CD4-positive, alpha-beta T cell treated with Interferon alpha-2 for 1 hour (primary cell): ENCODE data around the gene TPCN1.

Experiments used
- DNase-seq, 2 donors: peaks; one replicate each; pipeline ENCODE4 v3.0.0-alpha.2; 2020 to 2022

Gene TPCN1

DNA sequence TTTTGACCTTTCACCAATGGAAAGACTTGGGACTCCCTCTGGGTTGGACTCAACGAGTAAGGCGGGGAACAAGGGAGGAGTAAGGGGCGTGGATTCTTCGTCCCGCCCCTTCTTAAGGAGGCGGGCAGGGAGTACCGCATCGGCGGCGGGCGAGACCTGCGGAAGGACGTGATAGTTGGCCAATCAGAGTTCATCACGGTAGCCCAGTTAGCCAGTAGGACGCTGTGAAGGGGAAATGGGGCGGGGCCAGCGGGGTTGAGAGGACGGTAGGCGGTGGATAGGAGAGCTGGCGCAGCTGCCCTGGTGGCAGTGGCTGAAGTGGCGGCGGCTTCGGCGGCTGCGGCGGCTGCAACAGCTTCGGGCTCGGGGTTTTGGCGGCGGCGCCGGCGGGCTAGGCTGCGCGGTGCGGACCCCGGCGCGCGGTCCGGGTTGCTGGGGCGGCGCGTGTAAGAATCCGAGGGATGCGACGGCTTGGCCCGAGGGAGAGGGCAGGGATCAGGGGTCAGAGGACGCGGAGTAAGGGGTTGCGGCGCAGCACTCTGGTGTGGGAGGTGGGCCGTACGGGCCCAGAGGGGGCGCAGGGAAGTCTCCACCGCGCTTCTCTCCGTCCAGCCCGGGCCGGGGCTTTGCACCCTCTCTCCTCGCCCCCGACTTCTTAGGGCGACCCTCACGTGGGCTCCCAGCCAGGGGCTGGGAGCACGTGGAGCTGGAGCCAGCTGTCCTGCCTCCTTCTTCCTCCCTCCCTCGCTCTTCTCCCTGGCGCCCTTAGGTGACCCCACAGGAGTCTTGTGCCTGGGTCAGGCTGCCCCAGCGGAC is at the start of gene TPCN1:
TPCN1 (plus strand) TSS at position 284 of the 816 bp plus-strand sequence. CDS start 5,389 bp downstream, outside the sequence.
- peak; percentile 100 for DNase-seq

DNA sequence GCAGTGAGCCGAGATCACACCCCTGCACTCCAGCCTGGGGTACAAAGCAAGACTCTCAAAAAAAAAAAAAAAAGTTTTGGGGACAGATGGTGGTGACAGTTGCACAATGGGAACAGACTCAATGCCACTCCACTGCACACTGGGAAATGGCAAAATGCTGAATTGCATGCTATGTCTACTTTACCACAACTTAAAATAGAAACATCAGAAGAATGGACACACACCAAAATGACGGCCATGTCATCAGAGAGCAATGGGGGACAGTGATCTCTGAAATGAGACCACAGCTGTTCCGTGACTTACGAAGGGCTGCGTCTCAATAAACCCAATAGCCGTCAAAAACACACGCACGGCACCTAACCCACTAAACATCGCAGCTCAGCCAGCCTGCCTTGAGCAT is 49.7 kb upstream of the TPCN1 start:
- DNase-seq, result no peak

DNA sequence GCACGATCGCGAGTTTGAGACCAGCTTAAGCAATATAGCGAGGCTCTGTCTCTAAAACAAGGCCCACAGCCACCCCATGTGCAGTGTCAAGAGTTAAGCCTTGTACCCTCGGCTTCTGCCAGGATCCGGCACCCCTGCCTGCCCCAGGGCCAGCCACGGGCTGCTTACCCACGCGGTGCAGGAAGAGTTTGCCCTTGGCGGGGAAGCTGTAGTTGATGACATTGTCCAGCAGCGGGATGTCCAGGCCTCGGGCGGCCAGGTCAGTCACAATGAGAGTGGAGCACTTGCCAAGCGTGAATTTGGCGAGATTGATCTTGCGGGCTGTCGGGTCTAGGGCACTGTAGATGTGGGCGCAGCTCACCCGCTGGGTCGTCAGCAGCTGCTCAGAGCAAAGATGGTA is 49.1 kb upstream of the TPCN1 start:
- DNase-seq, result no peak

DNA sequence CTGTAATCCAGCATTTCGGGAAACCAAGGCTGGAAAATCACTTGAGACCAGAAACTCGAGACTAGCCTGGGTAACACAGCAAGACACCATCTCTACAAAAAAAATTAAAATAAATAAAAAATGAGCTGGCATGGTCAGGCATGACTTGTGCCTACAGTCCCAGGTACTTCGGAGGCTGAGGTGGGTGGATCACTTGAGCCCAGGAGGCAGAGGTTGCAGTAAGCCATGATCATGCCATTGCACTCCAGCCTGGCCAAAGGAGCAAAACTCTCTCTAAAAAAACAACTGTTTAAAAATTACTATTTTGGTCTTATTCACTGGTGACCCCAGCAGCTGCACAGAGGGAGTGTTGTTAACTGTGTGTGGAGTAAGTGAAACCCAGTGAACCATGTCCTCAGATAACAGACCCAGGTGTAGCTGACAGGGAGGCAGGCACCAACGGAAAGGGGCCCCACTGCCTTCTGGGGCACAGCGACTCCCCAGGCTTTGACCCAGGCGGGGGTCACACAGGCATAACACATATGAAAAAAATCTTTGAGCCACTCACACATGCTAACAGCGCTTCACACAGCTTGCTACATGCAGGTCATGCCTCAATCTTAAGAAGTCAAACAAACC is 48.1 kb upstream of the TPCN1 start:
- no peak for DNase-seq

DNA sequence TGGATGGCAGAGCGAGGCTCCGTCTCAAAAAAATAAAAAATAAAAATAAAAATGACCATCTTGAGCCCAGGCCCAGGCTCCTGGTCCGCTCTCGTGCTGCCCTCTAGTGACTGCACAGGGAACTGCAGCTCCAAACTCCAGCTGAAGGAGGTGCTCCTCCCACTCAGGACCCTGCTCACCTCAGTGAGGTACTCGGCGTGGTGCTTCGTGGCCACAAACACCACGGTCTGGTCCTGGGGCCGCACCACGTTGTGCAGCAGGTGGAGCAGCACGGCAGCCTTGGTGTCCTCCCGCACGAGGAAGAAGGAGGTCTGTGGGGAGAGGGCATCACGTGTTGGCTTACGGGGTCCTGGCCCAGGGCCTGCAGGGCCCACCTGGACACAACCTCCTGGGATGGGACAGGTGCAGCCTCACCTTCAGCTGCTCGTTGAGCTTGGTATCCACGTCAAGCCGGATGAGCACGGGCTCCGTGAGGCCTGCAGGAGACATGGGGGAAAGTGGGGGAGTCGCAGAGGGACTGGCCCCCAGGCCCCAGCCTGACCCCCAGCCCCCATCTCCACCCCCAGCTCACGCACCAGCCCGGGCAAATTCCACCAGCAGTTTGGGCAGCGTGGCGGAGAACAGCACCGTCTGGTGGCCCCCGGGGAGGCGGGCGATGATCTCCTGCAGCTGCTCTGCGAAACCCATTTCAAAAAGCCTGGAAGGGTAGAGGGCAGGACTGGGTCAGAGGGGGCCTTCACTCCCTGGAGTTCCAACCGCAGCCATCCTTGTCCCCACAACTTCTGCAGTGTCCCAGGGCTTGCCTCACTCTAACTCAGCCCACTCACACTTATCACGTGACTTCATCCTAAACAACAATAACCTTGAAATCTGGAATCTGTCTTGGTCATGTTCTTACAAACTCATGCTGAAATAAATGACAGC is 46.5 kb upstream of the TPCN1 start:
- DNase-seq, result peak; percentile 68 to 80

DNA sequence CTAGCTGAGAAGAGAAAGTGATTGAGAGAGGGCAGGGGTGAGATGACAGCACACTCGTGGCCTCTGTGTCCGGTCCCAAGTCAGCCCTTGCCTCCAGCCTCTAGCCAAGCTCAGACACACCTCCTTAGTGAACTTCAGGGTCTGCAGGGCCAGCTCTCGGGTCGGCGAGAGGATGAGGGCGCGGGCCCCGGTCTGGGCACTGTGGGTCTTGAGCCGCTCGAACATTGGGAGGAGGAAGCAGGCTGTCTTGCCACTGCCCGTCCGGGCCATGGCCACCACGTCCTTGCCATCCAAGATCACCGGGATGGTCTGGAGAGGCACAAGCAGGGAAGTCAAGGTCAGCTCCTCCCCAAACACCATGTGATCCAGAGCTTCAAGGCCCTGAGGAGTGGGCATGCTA is 42.2 kb upstream of the TPCN1 start:
- DNase-seq, result no peak

DNA sequence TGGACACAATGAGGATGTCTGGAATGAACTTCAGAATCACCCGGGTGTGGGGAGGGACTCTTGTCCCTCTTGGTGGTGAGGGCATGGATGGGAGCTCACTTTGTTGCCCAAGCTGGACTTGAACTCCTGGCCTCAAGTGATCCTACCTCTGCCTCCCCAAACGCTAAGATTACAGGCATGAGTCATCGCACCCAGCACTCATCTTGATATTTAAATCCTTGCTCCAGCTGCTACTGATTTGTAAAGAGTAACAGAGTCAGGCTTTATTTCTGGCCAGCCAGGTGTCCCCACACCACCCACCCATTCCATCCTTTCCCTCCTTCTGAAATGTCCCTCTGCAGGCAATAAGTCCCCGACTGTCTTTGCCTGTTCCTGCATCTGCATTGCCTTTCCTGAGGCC is 40.9 kb upstream of the TPCN1 start:
- DNase-seq, result no peak

DNA sequence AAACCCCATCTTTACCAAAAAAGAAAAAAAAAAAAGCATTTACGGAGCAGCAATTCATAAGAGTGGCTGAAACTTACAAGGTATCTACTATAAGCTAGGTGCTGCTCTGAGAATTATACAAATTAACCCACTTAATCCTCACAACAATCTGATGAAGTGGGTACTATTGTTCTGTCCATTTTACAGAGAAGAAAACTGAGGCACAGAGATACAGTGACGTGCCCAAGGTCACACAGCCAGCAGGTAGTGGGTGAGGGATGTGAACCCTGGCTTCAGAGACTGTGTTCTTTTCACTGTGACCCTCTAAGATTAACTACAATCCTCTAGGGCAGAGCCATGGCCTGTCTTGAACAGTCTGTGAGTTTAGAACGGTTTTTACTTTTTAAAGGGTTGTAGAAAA is 39.3 kb upstream of the TPCN1 start:
- no peak for DNase-seq

DNA sequence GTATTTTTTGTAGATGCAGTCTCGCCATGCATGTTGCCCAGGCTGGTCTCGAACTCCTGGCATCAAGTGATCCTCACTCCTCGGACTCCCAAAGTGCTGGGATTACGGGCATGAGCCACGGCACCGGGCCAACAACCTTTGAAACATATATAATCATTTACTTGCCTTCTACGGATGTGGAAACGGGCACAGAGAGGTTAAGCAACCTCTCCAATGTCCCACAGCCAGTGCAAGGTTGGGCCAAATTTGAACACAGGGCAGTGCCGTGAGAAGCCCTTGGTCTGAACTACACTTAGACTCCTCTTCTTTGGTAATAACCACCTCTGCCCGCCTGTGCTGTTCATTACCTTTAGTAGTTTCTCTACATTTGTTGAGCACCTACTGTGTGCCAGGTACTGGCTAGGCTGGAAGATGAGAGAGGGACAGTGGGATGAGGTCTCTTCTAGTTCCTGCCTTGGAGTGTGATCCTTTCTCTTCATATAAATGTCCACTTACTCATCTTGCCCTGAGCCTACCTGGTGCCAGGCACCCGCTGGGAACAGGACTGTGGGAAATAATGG is 38.2 kb upstream of the TPCN1 start:
- no peak for DNase-seq

DNA sequence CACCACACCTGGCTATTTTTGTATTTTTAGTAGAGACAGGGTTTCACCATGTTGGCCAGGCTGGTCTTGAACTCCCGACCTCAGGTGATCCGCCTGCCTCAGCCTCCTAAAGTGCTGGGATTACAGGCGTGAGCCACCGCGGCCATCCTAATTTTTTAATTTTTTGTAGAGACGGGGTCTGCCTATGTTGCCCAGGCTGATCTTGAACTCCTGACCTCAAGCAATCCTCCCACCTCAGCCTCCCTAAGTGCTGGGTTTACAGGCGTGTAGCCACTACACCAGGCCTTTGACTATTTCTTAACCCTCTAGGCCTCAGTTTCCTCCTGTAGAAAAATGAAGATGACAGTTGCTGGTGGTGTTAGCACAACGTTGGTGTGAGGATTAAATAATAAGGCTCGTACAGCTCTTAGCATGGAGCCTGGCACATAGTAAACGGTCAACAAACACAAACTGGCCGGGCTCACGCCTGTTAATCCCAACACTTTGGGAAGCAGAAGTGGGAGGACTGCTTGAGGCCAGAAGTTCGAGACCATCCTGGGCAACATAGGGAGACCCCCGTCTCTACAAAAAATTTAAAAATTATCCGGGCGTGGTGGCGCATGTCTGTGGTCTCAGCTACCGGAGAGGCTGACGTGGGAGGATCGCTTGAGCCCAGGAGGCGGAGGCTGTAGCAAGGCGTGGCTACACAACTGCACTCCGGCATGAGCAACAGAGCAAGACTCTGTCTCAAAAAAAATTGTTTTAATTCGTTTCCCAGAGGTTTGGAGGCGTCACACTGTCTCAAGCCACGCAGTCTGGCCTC is 37.0 kb upstream of the TPCN1 start:
- DNase-seq, result no peak

GRCh38 chr12:113184900-113185179 is 36.4 kb upstream of the TPCN1 start:
- DNase-seq, result peak; percentile 87 to 91

- DNase-seq, result peak; percentile 65 to 84
These were observed 35.9 kb upstream of the TPCN1 start, which contains the start of the genes DDX54 and RITA1 for GRCh38 chr12:113185180-113186032. DDX54 (minus strand) TSS chr12:113185478; CDS start chr12:113185451, 27 bp downstream. RITA1 (plus strand) TSS chr12:113185721; CDS start chr12:113186747, 1,026 bp downstream.

GRCh38 chr12:113186033-113186365 is 35.3 kb upstream of the TPCN1 start:
- no peak for DNase-seq

DNA sequence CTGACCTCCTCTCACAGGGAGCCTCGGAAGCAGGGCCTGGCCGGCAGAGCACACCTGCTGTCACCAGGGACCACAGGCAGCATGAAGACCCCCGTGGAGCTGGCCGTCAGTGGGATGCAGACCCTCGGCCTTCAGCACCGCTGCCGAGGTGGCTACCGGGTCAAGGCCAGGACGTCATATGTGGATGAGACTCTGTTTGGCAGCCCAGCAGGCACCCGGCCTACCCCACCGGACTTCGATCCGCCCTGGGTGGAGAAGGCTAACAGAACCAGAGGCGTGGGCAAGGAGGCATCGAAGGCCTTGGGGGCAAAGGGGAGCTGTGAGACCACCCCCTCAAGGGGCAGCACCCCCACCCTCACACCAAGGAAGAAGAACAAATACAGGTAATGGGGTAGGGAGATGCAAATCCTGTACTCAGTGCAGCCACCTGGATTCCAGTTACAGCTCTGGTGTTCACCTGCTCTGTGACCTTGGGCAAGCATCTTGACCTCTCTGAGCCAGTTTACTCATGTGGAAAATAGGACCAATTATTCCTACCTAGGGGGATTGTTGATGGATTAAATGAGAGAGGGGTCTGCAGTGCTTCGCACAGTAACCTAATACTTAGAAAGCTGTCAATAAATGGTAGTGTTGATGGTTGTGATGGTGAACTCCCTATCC is 34.5 kb upstream of the TPCN1 start:
- no peak for DNase-seq

DNA sequence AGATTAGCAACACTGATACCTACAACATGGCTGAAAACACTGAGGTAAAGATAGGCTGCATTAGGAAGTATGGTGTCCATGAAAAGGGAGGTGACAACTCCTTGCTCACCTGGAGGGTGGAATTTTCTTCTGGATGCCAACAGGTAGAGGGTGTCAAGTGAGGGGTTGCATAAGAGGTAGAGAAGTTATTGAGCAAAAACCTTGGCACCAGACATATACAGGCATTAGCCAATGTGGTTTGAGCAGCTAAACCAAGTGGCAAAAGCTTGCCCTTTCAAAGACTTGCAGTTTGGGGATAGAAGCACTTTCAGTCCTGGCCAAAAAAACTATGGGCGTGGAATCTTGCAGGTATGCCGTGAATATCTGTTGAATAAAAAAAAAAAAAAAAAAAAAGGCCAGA is 31.9 kb upstream of the TPCN1 start:
- DNase-seq, result no peak

DNA sequence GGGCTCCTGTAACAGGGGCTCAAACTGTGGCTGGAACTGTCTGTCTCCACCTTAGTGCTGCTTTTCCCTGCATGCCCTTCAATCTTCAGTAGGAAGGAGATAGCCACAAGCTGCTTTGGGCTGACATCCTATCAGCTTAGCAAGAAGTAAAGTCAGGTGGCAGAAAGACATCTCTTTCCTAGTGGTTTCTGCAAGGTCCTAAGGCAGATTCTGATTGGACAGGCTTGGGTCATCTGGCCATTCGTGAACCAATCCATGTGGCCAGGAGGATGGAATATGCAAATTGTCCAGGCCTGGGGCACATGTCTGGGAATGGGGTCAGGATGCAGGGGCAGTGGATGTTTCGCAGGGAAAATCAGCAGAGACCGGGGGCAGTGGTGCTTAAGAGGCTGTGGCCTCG is 30.5 kb upstream of the TPCN1 start:
- no peak for DNase-seq

- no peak for DNase-seq
These were observed 30.0 kb upstream of the TPCN1 start for GRCh38 chr12:113191227-113191626.

- DNase-seq, result no peak
These were observed 26.3 kb upstream of the TPCN1 start for GRCh38 chr12:113194971-113195391.

DNA sequence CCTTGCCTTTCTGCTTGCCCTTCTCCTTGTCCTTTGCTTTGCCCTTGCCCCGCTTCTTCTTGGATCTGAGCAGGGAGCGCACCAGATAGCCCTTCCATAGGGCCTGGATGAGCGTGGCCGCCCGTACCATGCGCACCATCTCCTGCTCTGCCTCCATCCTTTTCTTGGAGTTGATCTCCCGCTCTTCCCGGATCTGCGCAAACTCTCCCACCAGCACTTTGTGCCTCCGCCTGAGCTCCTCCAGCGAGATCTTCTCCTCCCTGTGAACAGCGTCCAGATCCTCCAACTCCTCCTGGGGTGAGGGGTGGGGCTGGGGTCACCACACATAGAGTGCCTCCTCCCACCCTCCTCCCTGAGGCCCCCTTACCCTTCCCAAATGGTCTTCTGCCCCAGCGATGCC is 25.7 kb upstream of the TPCN1 start:
- DNase-seq, result no peak

- DNase-seq, result no peak
These were observed 24.7 kb upstream of the TPCN1 start for GRCh38 chr12:113196582-113196981.

- peak; percentile 76 to 77 for DNase-seq
These were observed 24.3 kb upstream of the TPCN1 start for GRCh38 chr12:113196990-113197389.
